Measurements from ENCODE around the gene PPARGC1A.

The PPARGC1A gene

GRCh38 chr4:23838607-23839006 is 51.2 kb downstream of the PPARGC1A start:
- no peak for TF ChIP-seq CTCF (IDR thresholded peaks at IDR 0.05; ENCODE audit: insufficient read depth, low read depth, low read length, missing control alignments)
- DNase-seq (ENCODE audit: low read depth) = no peak

GRCh38 chr4:23838131-23838530 is 51.7 kb downstream of the PPARGC1A start:
- H3K4me3 ChIP-seq (ENCODE audit: low read depth, low read length) = no peak overlapping the region
- DNase-seq (ENCODE audit: low read depth) = no peak
- TF ChIP-seq CTCF (IDR thresholded peaks at IDR 0.05; ENCODE audit: insufficient read depth, low read depth, low read length, missing control alignments) = no peak

More at GRCh38 chr4:23838607-23839006, 51.2 kb downstream of the PPARGC1A start:
- H3K4me3 ChIP-seq (ENCODE audit: low read depth, low read length) = no peak overlapping the region

GRCh38 chr4:23837371-23837770 is 52.5 kb downstream of the PPARGC1A start:
- no peak for DNase-seq (ENCODE audit: low read depth)
- H3K4me3 ChIP-seq (ENCODE audit: low read depth, low read length) = no peak overlapping the region
- TF ChIP-seq CTCF (IDR thresholded peaks at IDR 0.05; ENCODE audit: insufficient read depth, low read depth, low read length, missing control alignments) = no peak

GRCh38 chr4:23835774-23836478 is 53.9 kb downstream of the PPARGC1A start:
- DNase-seq (ENCODE audit: low read depth) = no peak
- no peak for TF ChIP-seq CTCF (IDR thresholded peaks at IDR 0.05; ENCODE audit: insufficient read depth, low read depth, low read length, missing control alignments)
- no peak overlapping the region for H3K4me3 ChIP-seq (ENCODE audit: low read depth, low read length)

GRCh38 chr4:23828779-23829178 is 61.1 kb downstream of the PPARGC1A start:
- no peak for TF ChIP-seq CTCF (IDR thresholded peaks at IDR 0.05; ENCODE audit: insufficient read depth, low read depth, low read length, missing control alignments)
- DNase-seq (ENCODE audit: low read depth) = no peak
- H3K4me3 ChIP-seq (ENCODE audit: low read depth, low read length) = no peak overlapping the region

GRCh38 chr4:23828020-23828715 is 61.7 kb downstream of the PPARGC1A start:
- H3K4me3 ChIP-seq (ENCODE audit: low read depth, low read length) = no peak overlapping the region
- no peak for TF ChIP-seq CTCF (IDR thresholded peaks at IDR 0.05; ENCODE audit: insufficient read depth, low read depth, low read length, missing control alignments)
- no peak for DNase-seq (ENCODE audit: low read depth)

All from GM12865 (cell line).